Progenitor cell of endocrine pancreas (in vitro differentiated cells): ENCODE measurements around the gene CALY. TPM values are rescaled to one million over a fixed set of nuclear protein-coding genes. Genes with fewer than 3 reads are reported as not detected.

Source experiments
- DNase-seq: peaks from one replicate; pipeline ENCODE4 v3.0.0; 2021; ENCODE audit warnings: low spot score; ENCODE audit not compliant: unreplicated experiment
- H3K27ac Mint-ChIP-seq: 2 replicates; pipeline ENCODE4 v1.8.0; 2021; ENCODE audit warnings: mild to moderate bottlenecking, moderate library complexity, mixed read lengths
- H3K27me3 Mint-ChIP-seq: 2 replicates; pipeline ENCODE4 v1.8.0; 2021; ENCODE audit warnings: mixed read lengths
- H3K36me3 Mint-ChIP-seq: 2 replicates; pipeline ENCODE4 v1.8.0; 2022; ENCODE audit warnings: mixed read lengths; ENCODE audit not compliant: insufficient read depth
- H3K4me1 Mint-ChIP-seq: 2 replicates; pipeline ENCODE4 v1.8.0; 2021; ENCODE audit warnings: low read depth, mixed read lengths
- H3K4me3 Mint-ChIP-seq: 2 replicates; pipeline ENCODE4 v1.8.0; 2021; ENCODE audit warnings: low read depth, mild to moderate bottlenecking, moderate library complexity, mixed read lengths
- H3K9me3 Mint-ChIP-seq: 2 replicates; pipeline ENCODE4 v1.8.0; 2021; ENCODE audit warnings: low read depth, mixed read lengths
- total RNA-seq: library from RNA; stranded (reverse); gene quantifications from 2 replicates; pipeline ENCODE4 v1.2.1, GENCODE V29; 2021
- TF ChIP-seq, protein P1 (sequence below): fragments of 200-600 bp; sonication (generic); IDR thresholded peaks from one replicate; pipeline ENCODE4 v1.5.0; 2021; ENCODE audit warnings: antibody characterized with exemption, mild to moderate bottlenecking; ENCODE audit not compliant: unreplicated experiment

The CALY gene
- total RNA-seq, 1 donor from 2014 or later: 2.5 TPM

DNA sequence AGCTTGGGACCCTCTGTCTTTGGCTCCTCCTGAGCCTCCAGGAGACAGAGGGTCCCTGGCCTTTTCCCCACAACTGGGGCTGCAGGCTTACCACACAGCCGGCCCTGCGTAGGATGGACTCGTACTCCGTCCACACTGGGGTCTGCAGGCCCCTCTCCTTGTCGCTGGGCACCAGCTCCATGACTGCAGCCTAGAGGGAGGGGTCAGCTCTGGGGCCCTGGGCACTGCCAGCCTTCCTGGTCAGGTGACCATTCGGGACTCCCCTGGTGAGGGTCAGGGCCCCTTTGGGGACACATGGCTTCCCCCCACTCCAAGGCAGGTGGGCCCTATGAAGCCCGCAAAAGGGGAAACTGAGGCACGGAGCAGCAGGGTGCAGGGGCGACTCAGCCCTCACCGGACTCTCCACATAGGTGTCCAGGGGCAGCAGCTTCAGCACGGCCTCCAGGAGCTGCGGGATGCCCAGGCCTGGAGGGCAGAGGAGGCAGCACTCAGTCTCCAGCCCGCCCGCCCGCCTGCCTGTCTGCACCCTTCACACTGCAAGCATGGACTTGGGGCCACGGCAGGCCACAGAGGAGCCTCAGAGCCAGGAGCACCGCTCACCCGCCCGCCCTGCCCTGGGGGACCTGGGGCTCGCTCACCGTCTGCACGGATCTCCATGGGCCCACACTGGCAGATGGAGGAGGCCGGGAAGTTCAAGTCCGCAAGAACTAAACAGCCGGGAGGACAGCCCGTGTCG lies 20.0 kb upstream of the CALY start:
- H3K36me3 Mint-ChIP-seq: no peaks in the 10 kb centered on the region
- H3K4me3 Mint-ChIP-seq: peak overlapping the region; percentile 65
- no peak for DNase-seq
- no peaks in the 10 kb centered on the region for H3K9me3 Mint-ChIP-seq
- no peaks in the 10 kb centered on the region for H3K27me3 Mint-ChIP-seq
- H3K4me1 Mint-ChIP-seq: peaks cover 6% of the 10 kb centered on the region
- TF ChIP-seq, protein P1, sequence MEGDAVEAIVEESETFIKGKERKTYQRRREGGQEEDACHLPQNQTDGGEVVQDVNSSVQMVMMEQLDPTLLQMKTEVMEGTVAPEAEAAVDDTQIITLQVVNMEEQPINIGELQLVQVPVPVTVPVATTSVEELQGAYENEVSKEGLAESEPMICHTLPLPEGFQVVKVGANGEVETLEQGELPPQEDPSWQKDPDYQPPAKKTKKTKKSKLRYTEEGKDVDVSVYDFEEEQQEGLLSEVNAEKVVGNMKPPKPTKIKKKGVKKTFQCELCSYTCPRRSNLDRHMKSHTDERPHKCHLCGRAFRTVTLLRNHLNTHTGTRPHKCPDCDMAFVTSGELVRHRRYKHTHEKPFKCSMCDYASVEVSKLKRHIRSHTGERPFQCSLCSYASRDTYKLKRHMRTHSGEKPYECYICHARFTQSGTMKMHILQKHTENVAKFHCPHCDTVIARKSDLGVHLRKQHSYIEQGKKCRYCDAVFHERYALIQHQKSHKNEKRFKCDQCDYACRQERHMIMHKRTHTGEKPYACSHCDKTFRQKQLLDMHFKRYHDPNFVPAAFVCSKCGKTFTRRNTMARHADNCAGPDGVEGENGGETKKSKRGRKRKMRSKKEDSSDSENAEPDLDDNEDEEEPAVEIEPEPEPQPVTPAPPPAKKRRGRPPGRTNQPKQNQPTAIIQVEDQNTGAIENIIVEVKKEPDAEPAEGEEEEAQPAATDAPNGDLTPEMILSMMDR: no peak
- no peak overlapping the region for H3K27ac Mint-ChIP-seq

DNA sequence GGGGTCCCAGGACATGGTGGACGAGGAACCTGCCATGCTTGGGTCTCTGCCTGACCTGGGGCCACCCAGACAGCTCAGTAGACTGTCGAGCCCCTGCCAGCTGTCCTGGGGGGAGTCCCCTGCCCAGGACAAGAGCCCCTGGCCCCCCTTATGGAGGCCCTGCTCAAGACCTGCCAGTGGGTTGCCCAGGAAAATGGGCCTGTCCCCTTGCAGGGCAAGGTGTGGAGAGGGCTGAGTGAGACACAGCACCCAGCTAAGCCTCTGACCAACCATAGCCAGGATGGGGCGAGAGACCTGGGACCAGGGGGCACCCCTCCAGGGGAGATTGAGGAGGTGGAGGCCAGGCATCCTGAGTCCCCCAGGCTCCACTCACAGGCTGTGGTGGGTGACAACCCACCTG lies 19.3 kb upstream of the CALY start:
- TF ChIP-seq, protein P1: no peak
- no peak for DNase-seq
- Mint-ChIP-seq H3K27ac (no peak overlapping the region), H3K4me3 (no peak overlapping the region), H3K27me3 (no peaks in the 10 kb centered on the region), H3K4me1 (peaks cover 6% of the 10 kb centered on the region), H3K36me3 (no peaks in the 10 kb centered on the region), H3K9me3 (no peaks in the 10 kb centered on the region)

DNA sequence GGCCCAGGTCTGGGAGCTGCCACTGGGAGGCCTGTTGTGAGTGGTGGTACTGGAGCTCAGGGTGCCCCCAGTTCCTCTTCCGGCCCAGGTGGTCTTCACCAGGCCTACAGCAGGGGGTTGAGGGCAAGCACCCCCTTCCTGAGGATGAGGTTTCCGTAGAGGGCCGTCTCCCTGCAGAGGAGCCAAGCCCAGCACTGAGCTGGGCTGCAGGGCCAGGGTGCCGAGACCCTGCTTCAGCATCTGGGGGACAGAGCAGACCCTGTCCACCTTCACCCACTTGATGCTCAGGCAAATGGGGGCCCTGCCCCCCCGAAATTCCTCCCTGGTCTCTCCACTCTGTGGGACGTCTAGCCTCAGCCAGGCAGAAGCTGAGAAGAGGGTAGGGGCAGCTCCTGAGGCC lies 18.6 kb upstream of the CALY start:
- H3K4me3 Mint-ChIP-seq: no peak overlapping the region
- TF ChIP-seq, protein P1: no peak
- H3K9me3 Mint-ChIP-seq: no peaks in the 10 kb centered on the region
- H3K27me3 Mint-ChIP-seq: no peaks in the 10 kb centered on the region
- peaks cover 6% of the 10 kb centered on the region for H3K4me1 Mint-ChIP-seq
- no peak overlapping the region for H3K27ac Mint-ChIP-seq
- no peak for DNase-seq
- no peaks in the 10 kb centered on the region for H3K36me3 Mint-ChIP-seq

DNA sequence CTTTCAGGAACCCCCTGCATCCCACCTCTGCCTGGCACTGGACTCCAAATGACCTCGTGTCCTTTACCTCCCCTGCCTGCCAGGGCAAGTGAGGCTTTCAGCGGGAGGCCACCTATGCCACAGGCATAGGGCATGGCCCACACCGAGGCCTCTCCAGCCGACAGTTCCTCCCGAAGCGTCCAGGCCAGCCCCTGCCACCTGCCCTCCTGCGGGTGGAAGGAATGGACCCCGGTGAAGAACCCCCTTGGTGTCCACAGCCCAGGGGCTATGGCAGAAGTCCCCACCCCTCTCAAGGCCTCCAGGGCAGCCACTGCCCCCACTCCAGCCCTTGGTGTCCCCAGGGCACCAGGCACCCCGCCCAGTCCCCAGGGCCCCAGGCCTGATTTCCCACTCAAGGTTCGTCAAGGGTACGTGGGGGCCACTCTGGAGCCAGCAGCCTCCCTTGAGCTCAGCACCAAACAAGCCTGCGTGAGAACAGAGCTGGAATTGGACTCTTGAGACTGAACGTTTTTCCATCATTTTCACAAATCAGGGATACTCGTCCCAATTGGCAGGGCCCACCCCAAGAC lies 18.1 kb upstream of the CALY start:
- Mint-ChIP-seq H3K9me3 (no peaks in the 10 kb centered on the region), H3K27ac (no peak overlapping the region), H3K4me3 (no peak overlapping the region), H3K27me3 (no peaks in the 10 kb centered on the region), H3K4me1 (peaks cover under 1% of the 10 kb centered on the region), H3K36me3 (no peaks in the 10 kb centered on the region)
- DNase-seq: no peak
- TF ChIP-seq, protein P1: no peak

DNA sequence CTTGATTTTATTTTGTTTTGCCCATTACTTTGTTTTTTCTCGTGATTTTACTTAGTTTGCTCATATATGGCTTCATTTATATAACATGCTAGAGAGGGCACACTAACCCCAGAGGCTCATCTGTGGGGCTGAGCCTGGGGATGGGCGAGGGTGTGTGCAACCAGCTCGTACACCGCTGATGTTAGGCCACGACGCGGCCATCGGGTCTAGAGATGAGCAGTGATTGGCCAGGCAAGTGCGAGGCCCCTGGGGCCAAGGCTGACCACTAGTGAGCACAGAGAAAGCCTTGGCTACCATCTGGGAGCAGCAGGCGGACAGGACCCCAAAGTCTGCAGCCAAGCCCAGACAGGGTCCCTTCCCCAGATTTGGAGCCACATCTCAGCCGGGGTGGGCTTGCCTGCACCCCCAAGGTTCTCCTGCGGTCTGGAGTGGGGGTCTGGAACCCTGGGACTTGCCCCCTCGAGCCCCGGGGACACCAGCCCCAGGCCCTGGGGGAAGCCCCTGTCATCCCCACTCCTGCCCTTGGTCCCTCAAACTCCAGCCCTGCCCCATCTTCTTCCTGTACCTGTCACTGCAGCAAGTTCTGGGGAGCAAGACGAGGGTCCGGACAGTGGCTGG lies 17.4 kb upstream of the CALY start:
- Mint-ChIP-seq H3K4me1 (no peaks in the 10 kb centered on the region), H3K27ac (no peak overlapping the region), H3K9me3 (no peaks in the 10 kb centered on the region), H3K4me3 (no peak overlapping the region), H3K36me3 (no peaks in the 10 kb centered on the region), H3K27me3 (peaks cover 2% of the 10 kb centered on the region)
- DNase-seq: no peak
- TF ChIP-seq, protein P1: no peak
